GM23338 (cell line): ENCODE measurements around the gene TMC1. TPM values are rescaled to one million over a fixed set of nuclear protein-coding genes. Genes with fewer than 3 reads are reported as not detected.

Source experiments
- ATAC-seq: fragments of 200-7000 bp; cut with Tn5 transposase; 3 replicates; pipeline ENCODE4 v1.9.1; 2020
- DNase-seq: peaks from one replicate; pipeline ENCODE4 v3.0.0-alpha.2; 2015; ENCODE audit warnings: low spot score
- H2AFZ ChIP-seq: fragments of 200-600 bp; sonication (generic); 2 replicates; pipeline ENCODE4 v1.8.0; 2016; ENCODE audit warnings: antibody characterized with exemption, mild to moderate bottlenecking, moderate library complexity
- H3F3A ChIP-seq: fragments of 200-600 bp; sonication (generic); replicated peaks from 2 replicates; pipeline ENCODE4 v1.8.0; 2017; ENCODE audit warnings: antibody characterized with exemption, mixed run types, low read depth
- H3K27ac ChIP-seq: fragments of 200-600 bp; sonication (generic); 2 replicates; pipeline ENCODE4 v1.6.1; 2016; ENCODE audit warnings: low read depth
- H3K27me3 ChIP-seq: fragments of 200-600 bp; sonication (generic); 2 replicates; pipeline ENCODE4 v1.8.0; 2016; ENCODE audit warnings: mild to moderate bottlenecking, mixed run types, moderate library complexity; ENCODE audit not compliant: insufficient read depth
- H3K36me3 ChIP-seq: fragments of 200-600 bp; sonication (generic); 2 replicates; pipeline ENCODE4 v1.8.0; 2016; ENCODE audit warnings: mild to moderate bottlenecking; ENCODE audit not compliant: insufficient read depth
- H3K4me1 ChIP-seq: fragments of 200-600 bp; sonication (generic); 2 replicates; pipeline ENCODE4 v1.8.0; 2016; ENCODE audit warnings: mild to moderate bottlenecking, moderate library complexity; ENCODE audit not compliant: insufficient read depth
- H3K4me2 ChIP-seq: fragments of 200-600 bp; sonication (generic); 2 replicates; pipeline ENCODE4 v1.7.1; 2017; ENCODE audit warnings: mixed run types
- H3K4me3 ChIP-seq: fragments of 200-600 bp; sonication (generic); 2 replicates; pipeline ENCODE4 v1.6.1; 2016; ENCODE audit warnings: mixed run types
- H3K79me2 ChIP-seq: fragments of 200-600 bp; sonication (generic); replicated peaks from 2 replicates; pipeline ENCODE4 v1.8.0; 2017; ENCODE audit warnings: mild to moderate bottlenecking; ENCODE audit not compliant: insufficient read depth
- H3K9me2 ChIP-seq: fragments of 200-600 bp; sonication (generic); 2 replicates; pipeline ENCODE4 v1.8.0; 2017; ENCODE audit not compliant: insufficient read depth
- H4K20me1 ChIP-seq: fragments of 200-600 bp; sonication (generic); replicated peaks from 2 replicates; pipeline ENCODE4 v1.8.0; 2017; ENCODE audit warnings: mild to moderate bottlenecking; ENCODE audit not compliant: insufficient read depth
- H3K27ac Mint-ChIP-seq: 2 replicates; pipeline ENCODE4 v1.8.0; 2020; ENCODE audit warnings: inconsistent platforms, mild to moderate bottlenecking, moderate library complexity, mixed read lengths
- H3K27me3 Mint-ChIP-seq: 3 replicates; pipeline ENCODE4 v1.8.0; 2022; ENCODE audit warnings: low read depth, mild to moderate bottlenecking, moderate library complexity, mixed read lengths, inconsistent platforms; ENCODE audit not compliant: insufficient read depth, poor library complexity
- H3K36me3 Mint-ChIP-seq: 3 replicates; pipeline ENCODE4 v1.8.0; 2021; ENCODE audit warnings: low read depth, mild to moderate bottlenecking, inconsistent platforms, moderate library complexity, mixed read lengths
- H3K4me1 Mint-ChIP-seq: 3 replicates; pipeline ENCODE4 v1.8.0; 2020; ENCODE audit warnings: mild to moderate bottlenecking, inconsistent platforms, mixed read lengths
- H3K4me3 Mint-ChIP-seq: 3 replicates; pipeline ENCODE4 v1.8.0; 2021; ENCODE audit warnings: moderate library complexity, mild to moderate bottlenecking, inconsistent platforms, mixed read lengths
- H3K9me3 Mint-ChIP-seq: 3 replicates; pipeline ENCODE4 v1.8.0; 2020; ENCODE audit warnings: moderate library complexity, mild to moderate bottlenecking, inconsistent platforms, mixed read lengths
- CREB1 ChIP-seq: fragments of 250-450 bp; sonication (Bioruptor Pico); IDR thresholded peaks from 2 replicates; pipeline ENCODE4 v1.5.0; 2020; ENCODE audit warnings: low read depth, mild to moderate bottlenecking, moderate library complexity
- CTCF ChIP-seq, 2 experiments: fragments of 200-600 bp in 1 of 2; sonication (generic) in 1 of 2; conservative IDR thresholded peaks; 2 replicates each; pipeline versions ENCODE4 v1.5.1 to v1.6.1; 2016 to 2017; ENCODE audit warnings: antibody characterized with exemption in 2 of 2, low read depth in 2 of 2, mild to moderate bottlenecking in 2 of 2, moderate library complexity in 1 of 2
- ETS1 ChIP-seq: IDR thresholded peaks from 2 replicates; pipeline ENCODE4 v1.6.1; 2016; ENCODE audit warnings: antibody characterized with exemption
- EZH2 ChIP-seq: fragments of 200-600 bp; sonication (generic); IDR thresholded peaks from one replicate; pipeline ENCODE4 v1.8.0; 2017; ENCODE audit warnings: antibody characterized with exemption, mild to moderate bottlenecking, low read depth; ENCODE audit not compliant: unreplicated experiment
- EZH2phosphoT487 ChIP-seq: fragments of 200-600 bp; sonication (generic); IDR thresholded peaks from one replicate; pipeline ENCODE4 v1.8.1; 2018; ENCODE audit warnings: antibody characterized with exemption; ENCODE audit not compliant: unreplicated experiment
- JUNB ChIP-seq: IDR thresholded peaks from one replicate; pipeline ENCODE4 v1.6.1; 2016; ENCODE audit warnings: antibody characterized with exemption; ENCODE audit not compliant: unreplicated experiment
- NANOG ChIP-seq: IDR thresholded peaks from 2 replicates; pipeline ENCODE4 v1.6.1; 2016; ENCODE audit warnings: antibody characterized with exemption, borderline replicate concordance
- POLR2AphosphoS5 ChIP-seq: IDR thresholded peaks from 2 replicates; pipeline ENCODE4 v1.6.1; 2016; ENCODE audit warnings: antibody characterized with exemption, low read depth
- STAT1 ChIP-seq: IDR thresholded peaks from one replicate; pipeline ENCODE4 v1.6.1; 2016; ENCODE audit warnings: antibody characterized with exemption; ENCODE audit not compliant: unreplicated experiment
- ZNF114 ChIP-seq: fragments of 250-450 bp; sonication (Bioruptor Pico); IDR thresholded peaks from 2 replicates; pipeline ENCODE4 v1.5.0; 2020; ENCODE audit warnings: mild to moderate bottlenecking, moderate library complexity
- ZNF331 ChIP-seq: fragments of 250-450 bp; sonication (Bioruptor Pico); IDR thresholded peaks from 2 replicates; pipeline ENCODE4 v1.5.0; 2020; ENCODE audit warnings: low read depth, mild to moderate bottlenecking, moderate library complexity
- polyA plus RNA-seq: library from polyadenylated mRNA; unstranded; fragments of >200 nt; fragmentation: Nextera tagmentation; extraction: Ambion mirVana; gene quantifications from 2 replicates; pipeline ENCODE4 v1.2.1, GENCODE V29; 2016
- total RNA-seq: library from RNA; depleted of rRNA; stranded (reverse); fragments of >200 nt; shearing (Covaris generic); gene quantifications from 2 replicates; pipeline ENCODE4 v1.2.3, GENCODE V29; 2014
- TF ChIP-seq, protein P1 (sequence below): fragments of 250-450 bp; sonication (Bioruptor Pico); IDR thresholded peaks from 2 replicates; pipeline ENCODE4 v1.5.0; 2020; ENCODE audit warnings: mild to moderate bottlenecking, moderate library complexity
- TF ChIP-seq, protein P2 (sequence below): IDR thresholded peaks from one replicate; pipeline ENCODE4 v1.6.1; 2018; ENCODE audit warnings: antibody characterized with exemption; ENCODE audit not compliant: unreplicated experiment

The TMC1 gene
- total and polyA plus RNA-seq, 2 experiments from 2014 or later, result 0.61 to 1.2 TPM

GRCh38 chr9:72648324-72649126, 127.1 kb downstream of the TMC1 start:
- Histone ChIP-seq H3K4me3 (no peak overlapping the region), H3K27me3 (no peaks in the 10 kb centered on the region), H3F3A (no peaks in the 10 kb centered on the region), H3K27ac (no peak overlapping the region), H3K4me1 (0 out of 2 replicates have a peak, but pooled peaks cover 4% of the 10 kb centered on the region), H3K9me2 (0 out of 2 replicates have a peak, but pooled peaks cover 3% of the 10 kb centered on the region), H2AFZ (peak overlapping the region; percentile 90), H3K36me3 (no peaks in the 10 kb centered on the region), H3K79me2 (no peaks in the 10 kb centered on the region), H3K4me2 (0 out of 2 replicates have a peak overlapping the region, but pooled peaks have one; percentile 5), H4K20me1 (no peaks in the 10 kb centered on the region)
- no peaks in the 10 kb centered on the region for H3K9me3 Mint-ChIP-seq
- ATAC-seq (no peak), DNase-seq (no peak)
- no peak overlapping the region for H3K4me3 Mint-ChIP-seq
- H3K36me3 Mint-ChIP-seq, result no peaks in the 10 kb centered on the region
- no peaks in the 10 kb centered on the region for H3K27me3 Mint-ChIP-seq
- TF ChIP-seq ETS1 (no peak), ZNF114 (no peak), POLR2AphosphoS5 (no peak), EZH2phosphoT487 (no peak), EZH2 (no peak), ZNF331 (CRISPR knock-in tag) (no peak), NANOG (no peak), CTCF (conservative IDR thresholded peaks at IDR 0.05; ENCODE audit: low read depth in 2 of 2) (no peak), STAT1 (no peak), CREB1 (CRISPR knock-in tag) (no peak), JUNB (no peak)
- TF ChIP-seq, protein P1, sequence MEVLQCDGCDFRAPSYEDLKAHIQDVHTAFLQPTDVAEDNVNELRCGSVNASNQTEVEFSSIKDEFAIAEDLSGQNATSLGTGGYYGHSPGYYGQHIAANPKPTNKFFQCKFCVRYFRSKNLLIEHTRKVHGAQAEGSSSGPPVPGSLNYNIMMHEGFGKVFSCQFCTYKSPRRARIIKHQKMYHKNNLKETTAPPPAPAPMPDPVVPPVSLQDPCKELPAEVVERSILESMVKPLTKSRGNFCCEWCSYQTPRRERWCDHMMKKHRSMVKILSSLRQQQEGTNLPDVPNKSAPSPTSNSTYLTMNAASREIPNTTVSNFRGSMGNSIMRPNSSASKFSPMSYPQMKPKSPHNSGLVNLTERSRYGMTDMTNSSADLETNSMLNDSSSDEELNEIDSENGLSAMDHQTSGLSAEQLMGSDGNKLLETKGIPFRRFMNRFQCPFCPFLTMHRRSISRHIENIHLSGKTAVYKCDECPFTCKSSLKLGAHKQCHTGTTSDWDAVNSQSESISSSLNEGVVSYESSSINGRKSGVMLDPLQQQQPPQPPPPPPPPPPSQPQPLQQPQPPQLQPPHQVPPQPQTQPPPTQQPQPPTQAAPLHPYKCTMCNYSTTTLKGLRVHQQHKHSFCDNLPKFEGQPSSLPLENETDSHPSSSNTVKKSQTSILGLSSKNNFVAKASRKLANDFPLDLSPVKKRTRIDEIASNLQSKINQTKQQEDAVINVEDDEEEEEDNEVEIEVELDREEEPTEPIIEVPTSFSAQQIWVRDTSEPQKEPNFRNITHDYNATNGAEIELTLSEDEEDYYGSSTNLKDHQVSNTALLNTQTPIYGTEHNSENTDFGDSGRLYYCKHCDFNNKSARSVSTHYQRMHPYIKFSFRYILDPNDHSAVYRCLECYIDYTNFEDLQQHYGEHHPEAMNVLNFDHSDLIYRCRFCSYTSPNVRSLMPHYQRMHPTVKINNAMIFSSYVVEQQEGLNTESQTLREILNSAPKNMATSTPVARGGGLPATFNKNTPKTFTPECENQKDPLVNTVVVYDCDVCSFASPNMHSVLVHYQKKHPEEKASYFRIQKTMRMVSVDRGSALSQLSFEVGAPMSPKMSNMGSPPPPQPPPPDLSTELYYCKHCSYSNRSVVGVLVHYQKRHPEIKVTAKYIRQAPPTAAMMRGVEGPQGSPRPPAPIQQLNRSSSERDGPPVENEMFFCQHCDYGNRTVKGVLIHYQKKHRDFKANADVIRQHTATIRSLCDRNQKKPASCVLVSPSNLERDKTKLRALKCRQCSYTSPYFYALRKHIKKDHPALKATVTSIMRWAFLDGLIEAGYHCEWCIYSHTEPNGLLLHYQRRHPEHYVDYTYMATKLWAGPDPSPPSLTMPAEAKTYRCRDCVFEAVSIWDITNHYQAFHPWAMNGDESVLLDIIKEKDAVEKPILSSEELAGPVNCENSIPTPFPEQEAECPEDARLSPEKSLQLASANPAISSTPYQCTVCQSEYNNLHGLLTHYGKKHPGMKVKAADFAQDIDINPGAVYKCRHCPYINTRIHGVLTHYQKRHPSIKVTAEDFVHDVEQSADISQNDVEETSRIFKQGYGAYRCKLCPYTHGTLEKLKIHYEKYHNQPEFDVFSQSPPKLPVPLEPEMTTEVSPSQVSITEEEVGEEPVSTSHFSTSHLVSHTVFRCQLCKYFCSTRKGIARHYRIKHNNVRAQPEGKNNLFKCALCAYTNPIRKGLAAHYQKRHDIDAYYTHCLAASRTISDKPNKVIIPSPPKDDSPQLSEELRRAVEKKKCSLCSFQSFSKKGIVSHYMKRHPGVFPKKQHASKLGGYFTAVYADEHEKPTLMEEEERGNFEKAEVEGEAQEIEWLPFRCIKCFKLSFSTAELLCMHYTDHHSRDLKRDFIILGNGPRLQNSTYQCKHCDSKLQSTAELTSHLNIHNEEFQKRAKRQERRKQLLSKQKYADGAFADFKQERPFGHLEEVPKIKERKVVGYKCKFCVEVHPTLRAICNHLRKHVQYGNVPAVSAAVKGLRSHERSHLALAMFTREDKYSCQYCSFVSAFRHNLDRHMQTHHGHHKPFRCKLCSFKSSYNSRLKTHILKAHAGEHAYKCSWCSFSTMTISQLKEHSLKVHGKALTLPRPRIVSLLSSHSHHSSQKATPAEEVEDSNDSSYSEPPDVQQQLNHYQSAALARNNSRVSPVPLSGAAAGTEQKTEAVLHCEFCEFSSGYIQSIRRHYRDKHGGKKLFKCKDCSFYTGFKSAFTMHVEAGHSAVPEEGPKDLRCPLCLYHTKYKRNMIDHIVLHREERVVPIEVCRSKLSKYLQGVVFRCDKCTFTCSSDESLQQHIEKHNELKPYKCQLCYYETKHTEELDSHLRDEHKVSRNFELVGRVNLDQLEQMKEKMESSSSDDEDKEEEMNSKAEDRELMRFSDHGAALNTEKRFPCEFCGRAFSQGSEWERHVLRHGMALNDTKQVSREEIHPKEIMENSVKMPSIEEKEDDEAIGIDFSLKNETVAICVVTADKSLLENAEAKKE, result no peak
- TF ChIP-seq, protein P2, sequence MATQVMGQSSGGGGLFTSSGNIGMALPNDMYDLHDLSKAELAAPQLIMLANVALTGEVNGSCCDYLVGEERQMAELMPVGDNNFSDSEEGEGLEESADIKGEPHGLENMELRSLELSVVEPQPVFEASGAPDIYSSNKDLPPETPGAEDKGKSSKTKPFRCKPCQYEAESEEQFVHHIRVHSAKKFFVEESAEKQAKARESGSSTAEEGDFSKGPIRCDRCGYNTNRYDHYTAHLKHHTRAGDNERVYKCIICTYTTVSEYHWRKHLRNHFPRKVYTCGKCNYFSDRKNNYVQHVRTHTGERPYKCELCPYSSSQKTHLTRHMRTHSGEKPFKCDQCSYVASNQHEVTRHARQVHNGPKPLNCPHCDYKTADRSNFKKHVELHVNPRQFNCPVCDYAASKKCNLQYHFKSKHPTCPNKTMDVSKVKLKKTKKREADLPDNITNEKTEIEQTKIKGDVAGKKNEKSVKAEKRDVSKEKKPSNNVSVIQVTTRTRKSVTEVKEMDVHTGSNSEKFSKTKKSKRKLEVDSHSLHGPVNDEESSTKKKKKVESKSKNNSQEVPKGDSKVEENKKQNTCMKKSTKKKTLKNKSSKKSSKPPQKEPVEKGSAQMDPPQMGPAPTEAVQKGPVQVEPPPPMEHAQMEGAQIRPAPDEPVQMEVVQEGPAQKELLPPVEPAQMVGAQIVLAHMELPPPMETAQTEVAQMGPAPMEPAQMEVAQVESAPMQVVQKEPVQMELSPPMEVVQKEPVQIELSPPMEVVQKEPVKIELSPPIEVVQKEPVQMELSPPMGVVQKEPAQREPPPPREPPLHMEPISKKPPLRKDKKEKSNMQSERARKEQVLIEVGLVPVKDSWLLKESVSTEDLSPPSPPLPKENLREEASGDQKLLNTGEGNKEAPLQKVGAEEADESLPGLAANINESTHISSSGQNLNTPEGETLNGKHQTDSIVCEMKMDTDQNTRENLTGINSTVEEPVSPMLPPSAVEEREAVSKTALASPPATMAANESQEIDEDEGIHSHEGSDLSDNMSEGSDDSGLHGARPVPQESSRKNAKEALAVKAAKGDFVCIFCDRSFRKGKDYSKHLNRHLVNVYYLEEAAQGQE, result no peak
- no peak overlapping the region for H3K27ac Mint-ChIP-seq
- H3K4me1 Mint-ChIP-seq, result peaks cover 8% of the 10 kb centered on the region; the same call in 2 of the 3 replicates
